ENCODE data around the gene FAM20C.

DNA sequence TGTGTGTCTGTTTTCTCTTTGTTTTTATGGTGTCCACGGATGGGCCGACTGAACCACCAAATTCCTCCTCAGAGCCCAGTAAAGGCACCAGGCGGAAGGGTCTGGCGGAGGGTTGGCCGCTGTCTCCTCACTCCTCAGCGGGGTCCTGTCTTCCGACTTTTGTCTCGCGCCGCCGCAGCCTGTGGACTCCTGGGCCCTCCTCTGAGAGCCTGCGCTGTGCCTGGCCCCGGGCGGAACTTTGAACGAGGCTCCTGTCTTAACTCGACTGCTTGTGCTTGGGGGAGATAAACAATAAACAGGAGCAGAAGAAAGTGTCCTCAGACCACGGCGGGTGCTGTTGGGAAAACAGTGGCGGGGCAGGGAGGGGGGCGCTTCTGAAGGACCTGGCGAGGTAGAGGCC lies 2.2 kb upstream of the FAM20C start:
- TF ChIP-seq POLR2A (IDR thresholded peaks at IDR 0.05) (no peak), CTCF (IDR thresholded peaks at IDR 0.05) (no peak)

Data from prostate gland (tissue), 2 donors.